H4 (cell line): ENCODE data around the gene TAAR1. TPM values are rescaled to one million over a fixed set of nuclear protein-coding genes. Genes with fewer than 3 reads are reported as not detected.

ENCODE experiments used
- total RNA-seq: library from RNA; depleted of rRNA; stranded (reverse); fragments of >200 nt; shearing (Covaris generic); gene quantifications from 2 replicates; pipeline ENCODE4 v1.2.3, GENCODE V29; 2014; rRNA removed

The TAAR1 gene
- total RNA-seq, 1 experiment from 2014 or later: not detected

Other genes starting within 250 kb of the TAAR1 start
- gene STX7, start 146.1 kb downstream of the TAAR1 start, total RNA-seq: 7.9 and 11.2 TPM in 2 replicates
- gene TAAR9, start 120.9 kb downstream of the TAAR1 start, total RNA-seq: not detected in 2 replicates
- gene TAAR8, start 106.5 kb downstream of the TAAR1 start, total RNA-seq: not detected in 2 replicates
- not detected in 2 replicates for gene TAAR6, start 88.9 kb downstream of the TAAR1 start, total RNA-seq
- gene TAAR5, start 69.4 kb downstream of the TAAR1 start, total RNA-seq: not detected in 2 replicates
- not detected in 2 replicates for gene TAAR2, start 34.9 kb downstream of the TAAR1 start, total RNA-seq
- gene VNN1, start 54.9 kb upstream of the TAAR1 start, total RNA-seq: not detected in 2 replicates
- gene VNN2, start 98.7 kb upstream of the TAAR1 start, total RNA-seq: 0.10 and 0.68 TPM in 2 replicates
- 6.0 and 9.4 TPM in 2 replicates for gene SLC18B1, start 139.5 kb upstream of the TAAR1 start, total RNA-seq
- gene RPS12, start 155.4 kb upstream of the TAAR1 start, total RNA-seq: 2,146 and 2,177 TPM in 2 replicates